BLaER1 (cell line): ENCODE data around the gene DAGLB.

ENCODE experiments used
- H3K27ac ChIP-seq: shearing (Covaris generic); formaldehyde crosslinking; 2 replicates; pipeline ENCODE4 v1.8.1; 2022
- H3K27me3 ChIP-seq: shearing (Covaris generic); formaldehyde crosslinking; 2 replicates; pipeline ENCODE4 v1.8.1; 2022
- H3K36me3 ChIP-seq: shearing (Covaris generic); formaldehyde crosslinking; 2 replicates; pipeline ENCODE4 v1.8.1; 2022
- H3K4me1 ChIP-seq: shearing (Covaris generic); formaldehyde crosslinking; 2 replicates; pipeline ENCODE4 v1.8.1; 2022
- H3K4me2 ChIP-seq: shearing (Covaris generic); formaldehyde crosslinking; 2 replicates; pipeline ENCODE4 v1.8.1; 2022
- H3K4me3 ChIP-seq: shearing (Covaris generic); formaldehyde crosslinking; 2 replicates; pipeline ENCODE4 v1.8.1; 2022
- H3K9ac ChIP-seq: shearing (Covaris generic); formaldehyde crosslinking; 2 replicates; pipeline ENCODE4 v1.8.1; 2022
- H3K9me3 ChIP-seq: shearing (Covaris generic); formaldehyde crosslinking; 2 replicates; pipeline ENCODE4 v1.8.1; 2022
- H4K20me1 ChIP-seq: shearing (Covaris generic); formaldehyde crosslinking; 2 replicates; pipeline ENCODE4 v1.8.1; 2022
- Cebpa-rat ChIP-seq: shearing (Covaris generic); IDR thresholded peaks from 2 replicates; pipeline ENCODE4 v1.8.1; 2022

Gene DAGLB

GRCh38 chr7:6448943-6449543 is 1.3 kb upstream of the DAGLB start:
- Histone ChIP-seq H3K36me3 (peaks cover 21% of the 10 kb centered on the region), H3K4me3 (peak overlapping the region; percentile 99), H3K4me1 (peaks cover 36% of the 10 kb centered on the region), H3K9ac (peak overlapping the region; percentile 99; the same call in 1 of the 2 replicates), H3K9me3 (peaks cover under 1% of the 10 kb centered on the region; the same call in 1 of the 2 replicates), H4K20me1 (peaks cover 31% of the 10 kb centered on the region), H3K4me2 (peak overlapping the region; percentile 88), H3K27ac (0 out of 2 replicates have a peak overlapping the region, but pooled peaks have one; percentile 5), H3K27me3 (no peaks in the 10 kb centered on the region)
- no peak for TF ChIP-seq Cebpa-rat

- Histone ChIP-seq H3K4me2 (peak overlapping the region; percentile 88), H3K9me3 (peaks cover 21% of the 10 kb centered on the region; the same call in 1 of the 2 replicates), H3K9ac (peak overlapping the region; percentile 99), H3K27me3 (no peaks in the 10 kb centered on the region), H3K4me3 (peak overlapping the region; percentile 99), H3K4me1 (peaks cover 54% of the 10 kb centered on the region), H3K27ac (peak overlapping the region; percentile 96), H4K20me1 (peaks cover 37% of the 10 kb centered on the region), H3K36me3 (peaks cover 42% of the 10 kb centered on the region)
- no peak for TF ChIP-seq Cebpa-rat
Measured at GRCh38 chr7:6446838-6447580, 745 bp downstream of the DAGLB start.

- Histone ChIP-seq H3K9ac (peak overlapping the region; percentile 99; the same call in 1 of the 2 replicates), H3K4me2 (peak overlapping the region; percentile 88)
Measured at GRCh38 chr7:6444516-6445269, 3.1 kb downstream of the DAGLB start.

GRCh38 chr7:6443372-6443941 is 4.3 kb downstream of the DAGLB start:
- H3K27me3 ChIP-seq, result no peaks in the 10 kb centered on the region
- H3K36me3 ChIP-seq, result peaks cover 67% of the 10 kb centered on the region
- H3K4me3 ChIP-seq, result peak overlapping the region; percentile 99; the same call in 1 of the 2 replicates
- no peak overlapping the region for H3K27ac ChIP-seq
- no peak for TF ChIP-seq Cebpa-rat
- peaks cover 32% of the 10 kb centered on the region for H3K9me3 ChIP-seq
- peaks cover 37% of the 10 kb centered on the region for H4K20me1 ChIP-seq
- peaks cover 81% of the 10 kb centered on the region for H3K4me1 ChIP-seq
- H3K9ac ChIP-seq, result no peak overlapping the region
- H3K4me2 ChIP-seq, result peak overlapping the region; percentile 88

More at GRCh38 chr7:6444516-6445269, 3.1 kb downstream of the DAGLB start:
- Histone ChIP-seq H3K9me3 (peaks cover 32% of the 10 kb centered on the region), H4K20me1 (peaks cover 37% of the 10 kb centered on the region), H3K36me3 (peaks cover 64% of the 10 kb centered on the region), H3K27me3 (no peaks in the 10 kb centered on the region), H3K4me1 (peaks cover 77% of the 10 kb centered on the region), H3K27ac (no peak overlapping the region), H3K4me3 (peak overlapping the region; percentile 99)
- TF ChIP-seq Cebpa-rat, result no peak

GRCh38 chr7:6442114-6442513 is 5.6 kb downstream of the DAGLB start:
- H3K4me1 ChIP-seq, result peaks cover 90% of the 10 kb centered on the region
- peak overlapping the region; percentile 64 for H3K4me2 ChIP-seq
- peak overlapping the region; percentile 26 for H3K4me3 ChIP-seq
- peak overlapping the region; percentile 91 for H3K27ac ChIP-seq
- peaks cover 37% of the 10 kb centered on the region for H4K20me1 ChIP-seq
- H3K27me3 ChIP-seq, result no peaks in the 10 kb centered on the region
- H3K9me3 ChIP-seq, result peaks cover 32% of the 10 kb centered on the region
- peak overlapping the region; percentile 22; the same call in 1 of the 2 replicates for H3K9ac ChIP-seq
- H3K36me3 ChIP-seq, result peaks cover 67% of the 10 kb centered on the region
- no peak for TF ChIP-seq Cebpa-rat

GRCh38 chr7:6440381-6440780 is 7.4 kb downstream of the DAGLB start:
- peak overlapping the region; percentile 91 for H3K27ac ChIP-seq
- H3K4me2 ChIP-seq, result peak overlapping the region; percentile 96
- no peak for TF ChIP-seq Cebpa-rat

GRCh38 chr7:6438427-6438826 is 9.3 kb downstream of the DAGLB start:
- TF ChIP-seq Cebpa-rat, result no peak
- Histone ChIP-seq H3K36me3 (peaks cover 61% of the 10 kb centered on the region), H3K27ac (peak overlapping the region; percentile 91), H3K9ac (peak overlapping the region; percentile 82), H3K9me3 (peaks cover 25% of the 10 kb centered on the region), H3K27me3 (no peaks in the 10 kb centered on the region), H4K20me1 (peaks cover 10% of the 10 kb centered on the region; the same call in 1 of the 2 replicates), H3K4me3 (peak overlapping the region; percentile 53), H3K4me1 (peaks cover 96% of the 10 kb centered on the region), H3K4me2 (peak overlapping the region; percentile 96)

More at GRCh38 chr7:6440381-6440780, 7.4 kb downstream of the DAGLB start:
- peaks cover 61% of the 10 kb centered on the region for H3K36me3 ChIP-seq
- H3K27me3 ChIP-seq, result no peaks in the 10 kb centered on the region
- H4K20me1 ChIP-seq, result peaks cover 19% of the 10 kb centered on the region
- H3K9me3 ChIP-seq, result peaks cover 32% of the 10 kb centered on the region
- peaks cover 96% of the 10 kb centered on the region for H3K4me1 ChIP-seq
- peak overlapping the region; percentile 44; the same call in 1 of the 2 replicates for H3K4me3 ChIP-seq
- peak overlapping the region; percentile 56; the same call in 1 of the 2 replicates for H3K9ac ChIP-seq

GRCh38 chr7:6437251-6437650 is 10.5 kb downstream of the DAGLB start:
- TF ChIP-seq Cebpa-rat, result no peak
- H3K4me2 ChIP-seq, result peak overlapping the region; percentile 96
- peak overlapping the region; percentile 91 for H3K27ac ChIP-seq
- no peaks in the 10 kb centered on the region for H3K27me3 ChIP-seq
- peak overlapping the region; percentile 53 for H3K4me3 ChIP-seq
- peaks cover 60% of the 10 kb centered on the region for H3K36me3 ChIP-seq
- peaks cover 13% of the 10 kb centered on the region for H3K9me3 ChIP-seq
- peak overlapping the region; percentile 82 for H3K9ac ChIP-seq
- peaks cover 94% of the 10 kb centered on the region for H3K4me1 ChIP-seq
- peaks cover 19% of the 10 kb centered on the region; the same call in 1 of the 2 replicates for H4K20me1 ChIP-seq

GRCh38 chr7:6436385-6436685 is 11.4 kb downstream of the DAGLB start:
- no peaks in the 10 kb centered on the region for H3K27me3 ChIP-seq
- H3K27ac ChIP-seq, result peak overlapping the region; percentile 91
- H3K9ac ChIP-seq, result peak overlapping the region; percentile 82
- H4K20me1 ChIP-seq, result peaks cover 28% of the 10 kb centered on the region
- peaks cover 87% of the 10 kb centered on the region for H3K4me1 ChIP-seq
- peaks cover 4% of the 10 kb centered on the region for H3K9me3 ChIP-seq
- peak overlapping the region; percentile 96 for H3K4me2 ChIP-seq
- TF ChIP-seq Cebpa-rat, result no peak
- H3K4me3 ChIP-seq, result peak overlapping the region; percentile 53
- peaks cover 60% of the 10 kb centered on the region for H3K36me3 ChIP-seq
